ENCODE results near the gene SNX17. TPM values are rescaled to one million over a fixed set of nuclear protein-coding genes. Genes with fewer than 3 reads are reported as not detected.

Gene SNX17
- total RNA-seq, 2 donors from 2014 or later = 84.4 to 133 TPM

DNA sequence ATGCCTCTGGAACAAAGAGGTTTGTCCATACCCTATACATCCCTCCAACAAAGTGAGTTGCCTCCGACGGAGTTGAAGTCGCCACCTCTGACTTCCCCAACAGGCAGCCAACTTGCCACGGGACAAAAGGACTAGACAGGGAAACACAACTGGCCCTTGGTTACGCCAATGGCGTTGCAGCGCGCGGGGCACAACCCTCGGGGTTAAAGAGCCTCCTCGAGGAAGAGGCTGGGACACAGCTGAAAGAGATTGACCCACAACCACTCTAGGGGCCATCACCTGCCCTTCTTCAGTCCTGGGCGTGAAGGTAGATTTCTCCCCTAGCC is 14.4 kb upstream of the SNX17 start:
- no peaks in the 10 kb centered on the region for H3K9me3 ChIP-seq
- ATAC-seq (ENCODE audit: insufficient number of reproducible peaks, low FRiP score, low read depth) (no peak), DNase-seq (ENCODE audit: low spot score) (no peak)
- peaks cover 23 to 29% of the 10 kb centered on the region in 2 donors for H3K4me1 ChIP-seq (ENCODE audit: control insufficient read depth in 1 of 2, low read depth in 2 of 2)
- H3K27ac ChIP-seq = peak overlapping the region; percentile 76 to 91
- peak overlapping the region; percentile 85 for H3K4me3 ChIP-seq
- TF ChIP-seq, protein P1, sequence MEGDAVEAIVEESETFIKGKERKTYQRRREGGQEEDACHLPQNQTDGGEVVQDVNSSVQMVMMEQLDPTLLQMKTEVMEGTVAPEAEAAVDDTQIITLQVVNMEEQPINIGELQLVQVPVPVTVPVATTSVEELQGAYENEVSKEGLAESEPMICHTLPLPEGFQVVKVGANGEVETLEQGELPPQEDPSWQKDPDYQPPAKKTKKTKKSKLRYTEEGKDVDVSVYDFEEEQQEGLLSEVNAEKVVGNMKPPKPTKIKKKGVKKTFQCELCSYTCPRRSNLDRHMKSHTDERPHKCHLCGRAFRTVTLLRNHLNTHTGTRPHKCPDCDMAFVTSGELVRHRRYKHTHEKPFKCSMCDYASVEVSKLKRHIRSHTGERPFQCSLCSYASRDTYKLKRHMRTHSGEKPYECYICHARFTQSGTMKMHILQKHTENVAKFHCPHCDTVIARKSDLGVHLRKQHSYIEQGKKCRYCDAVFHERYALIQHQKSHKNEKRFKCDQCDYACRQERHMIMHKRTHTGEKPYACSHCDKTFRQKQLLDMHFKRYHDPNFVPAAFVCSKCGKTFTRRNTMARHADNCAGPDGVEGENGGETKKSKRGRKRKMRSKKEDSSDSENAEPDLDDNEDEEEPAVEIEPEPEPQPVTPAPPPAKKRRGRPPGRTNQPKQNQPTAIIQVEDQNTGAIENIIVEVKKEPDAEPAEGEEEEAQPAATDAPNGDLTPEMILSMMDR (IDR thresholded peaks at IDR 0.05) = no peak
- H3K36me3 ChIP-seq = no peaks in the 10 kb centered on the region
- H3K27me3 ChIP-seq (replicated peaks; ENCODE audit: insufficient read depth) = no peaks in the 10 kb centered on the region

DNA sequence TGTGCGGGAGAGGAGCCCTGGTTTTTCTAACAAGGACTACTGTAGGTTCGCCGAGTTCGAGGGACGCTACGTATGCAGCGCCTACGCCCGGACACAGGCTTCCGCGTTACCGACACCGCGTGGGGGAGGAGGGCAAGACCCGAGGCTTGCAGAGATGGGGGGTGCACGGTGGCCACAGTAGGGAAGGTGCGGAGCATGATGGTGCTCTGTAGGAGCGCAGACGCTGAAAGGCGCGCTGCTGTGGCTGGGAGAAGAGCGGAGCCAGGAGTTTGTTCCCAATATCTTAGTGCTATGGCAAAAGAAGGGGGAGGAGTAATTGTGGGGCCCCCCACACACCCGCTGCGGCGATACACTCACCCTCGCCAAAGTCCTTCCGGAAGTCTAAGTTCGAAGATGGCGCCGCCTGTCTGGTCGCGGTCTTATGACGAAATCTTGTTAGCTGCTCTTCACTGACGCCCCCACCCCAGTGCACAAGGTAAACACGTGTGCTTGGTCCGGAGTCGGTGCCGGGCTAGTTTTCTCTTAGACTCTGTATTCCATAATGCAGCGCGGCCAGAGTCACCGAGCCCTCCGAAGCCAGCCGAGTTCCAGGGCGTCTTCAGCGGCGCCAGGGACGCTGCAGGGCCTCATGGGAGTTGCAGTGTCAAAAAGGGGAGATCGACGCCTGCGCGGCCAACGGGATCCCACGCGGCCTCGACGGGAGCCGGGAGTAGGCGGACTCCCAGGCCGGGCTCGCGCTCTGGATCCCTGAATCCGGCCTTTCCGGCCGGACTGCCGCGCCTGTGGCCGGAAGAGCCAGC is 13.8 kb upstream of the SNX17 start, which contains the start of gene GTF3C2:
TSS of gene GTF3C2 (minus strand) at position 383 of the 800 bp plus-strand sequence. CDS start 13,210 bp downstream, outside the sequence.
- peak; percentile 92 for ATAC-seq (ENCODE audit: insufficient number of reproducible peaks, low FRiP score, low read depth)
- no peaks in the 10 kb centered on the region for H3K36me3 ChIP-seq

DNA sequence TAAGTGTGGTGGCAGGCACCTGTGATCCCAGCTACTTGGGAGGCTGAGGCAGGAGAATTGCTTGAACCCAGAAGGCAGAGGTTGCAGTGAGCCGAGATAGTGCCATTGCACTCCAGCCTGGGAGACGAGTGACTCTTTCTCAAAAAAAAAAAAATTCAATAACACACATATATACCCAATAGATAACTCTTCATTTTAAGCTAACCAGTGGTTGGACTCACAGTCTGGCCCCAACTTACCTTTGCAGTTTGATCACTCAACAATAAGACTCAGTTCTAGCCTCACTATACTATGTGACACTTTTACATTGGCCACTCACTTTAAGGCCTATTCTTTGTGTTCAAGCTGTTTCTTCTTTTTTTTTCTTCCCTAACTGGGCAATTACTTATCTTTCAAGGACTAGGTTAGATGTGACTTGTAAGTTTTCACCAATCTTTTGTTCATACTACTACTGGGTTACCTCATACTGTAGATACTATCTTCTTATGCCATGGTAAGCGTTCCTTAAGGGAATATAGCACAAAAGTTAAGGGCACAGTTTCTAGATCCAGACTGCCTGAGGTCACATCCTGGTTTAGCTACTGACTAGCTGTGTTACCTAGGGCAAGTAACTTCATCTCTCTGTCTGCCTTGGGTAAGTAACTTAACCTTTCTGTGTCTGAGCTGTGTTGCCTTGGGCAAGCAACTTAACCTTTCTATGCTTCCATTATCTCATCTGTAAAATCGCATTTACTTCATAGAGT is 7.6 kb upstream of the SNX17 start:
- H3K4me1 ChIP-seq (ENCODE audit: control insufficient read depth in 1 of 2, low read depth in 2 of 2) = peaks cover 6% of the 10 kb centered on the region in 2 donors
- no peak overlapping the region for H3K27ac ChIP-seq
- no peak overlapping the region for H3K4me3 ChIP-seq
- no peaks in the 10 kb centered on the region for H3K27me3 ChIP-seq (replicated peaks; ENCODE audit: insufficient read depth)
- TF ChIP-seq, protein P1 (IDR thresholded peaks at IDR 0.05) = no peak
- H3K9me3 ChIP-seq = no peaks in the 10 kb centered on the region
- no peak for DNase-seq (ENCODE audit: low spot score)
- peaks cover 37% of the 10 kb centered on the region for H3K36me3 ChIP-seq
- ATAC-seq (ENCODE audit: insufficient number of reproducible peaks, low FRiP score, low read depth) = no peak

More for the DNA sequence above, 13.8 kb upstream of the SNX17 start, which contains the start of gene GTF3C2:
- H3K4me1 ChIP-seq (ENCODE audit: control insufficient read depth in 1 of 2, low read depth in 2 of 2) = peaks cover 23 to 29% of the 10 kb centered on the region in 2 donors
- H3K9me3 ChIP-seq = no peaks in the 10 kb centered on the region
- no peaks in the 10 kb centered on the region for H3K27me3 ChIP-seq (replicated peaks; ENCODE audit: insufficient read depth)
- peak; percentile 83 for DNase-seq (ENCODE audit: low spot score)
- TF ChIP-seq, protein P1 (IDR thresholded peaks at IDR 0.05) = peak; percentile 15
- H3K27ac ChIP-seq = peak within 1 kb of the TSS; percentile 76 to 91
- H3K4me3 ChIP-seq = peak within 1 kb of the TSS; percentile 85

DNA sequence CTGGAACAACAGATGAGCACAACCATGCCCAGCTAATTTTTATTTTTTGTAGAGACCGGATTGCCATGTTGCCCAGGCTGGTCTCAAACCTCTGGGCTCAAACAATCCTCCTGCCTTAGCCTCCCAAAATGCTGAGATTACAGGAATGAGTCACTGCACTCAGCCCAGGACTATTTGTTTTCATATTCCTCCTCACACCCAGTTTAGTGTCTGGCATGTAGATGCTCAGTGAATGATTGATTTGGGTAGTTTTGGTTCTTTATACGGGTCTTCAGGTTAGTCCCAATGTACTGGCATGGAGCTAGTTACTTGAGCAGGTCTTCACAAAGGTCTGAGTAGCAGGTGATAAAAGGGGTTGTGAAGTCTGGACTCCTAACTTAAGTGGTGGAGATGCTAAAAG is 6.5 kb upstream of the SNX17 start:
- Histone ChIP-seq H3K9me3 (no peaks in the 10 kb centered on the region), H3K4me1 (ENCODE audit: control insufficient read depth in 1 of 2, low read depth in 2 of 2) (peaks cover 4 to 7% of the 10 kb centered on the region in 2 donors), H3K27me3 (replicated peaks; ENCODE audit: insufficient read depth) (no peaks in the 10 kb centered on the region), H3K27ac (no peak overlapping the region), H3K4me3 (no peak overlapping the region), H3K36me3 (peaks cover 46% of the 10 kb centered on the region)
- TF ChIP-seq, protein P1 (IDR thresholded peaks at IDR 0.05) = no peak
- ATAC-seq (ENCODE audit: insufficient number of reproducible peaks, low FRiP score, low read depth) (no peak), DNase-seq (ENCODE audit: low spot score) (no peak)

DNA sequence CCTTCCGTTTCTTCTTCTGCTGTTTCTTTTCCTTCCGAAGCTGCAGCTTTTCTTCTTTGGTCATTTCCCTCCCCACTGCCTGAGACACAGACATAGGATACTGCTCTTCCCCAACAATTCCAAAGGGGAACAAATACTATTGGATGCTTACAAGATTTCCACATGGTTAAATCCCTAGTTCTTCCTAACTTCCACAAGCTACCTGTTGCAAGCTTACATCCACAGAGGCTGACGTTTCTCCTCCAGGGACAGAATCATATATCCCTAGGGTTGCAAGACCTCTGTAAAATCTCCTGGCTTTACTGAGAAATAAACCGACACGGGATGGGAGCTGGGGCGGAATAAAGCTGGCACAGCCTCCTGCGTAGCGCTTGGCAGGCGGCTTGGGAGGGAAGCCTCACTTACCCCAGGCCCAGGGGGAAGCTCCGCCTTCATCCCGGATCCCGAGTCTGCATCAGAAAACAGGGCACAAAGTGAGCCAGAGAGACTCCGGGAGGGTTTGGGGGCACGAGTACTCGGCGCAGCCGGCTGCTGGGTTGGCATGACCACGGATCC is 868 bp upstream of the SNX17 start:
- Histone ChIP-seq H3K27ac (peak overlapping the region; percentile 86 to 92), H3K4me3 (peak overlapping the region; percentile 84), H3K27me3 (replicated peaks; ENCODE audit: insufficient read depth) (no peaks in the 10 kb centered on the region), H3K36me3 (peaks cover 56% of the 10 kb centered on the region), H3K9me3 (no peaks in the 10 kb centered on the region), H3K4me1 (ENCODE audit: control insufficient read depth in 1 of 2, low read depth in 2 of 2) (peaks cover 18 to 26% of the 10 kb centered on the region in 2 donors)
- ATAC-seq (ENCODE audit: insufficient number of reproducible peaks, low FRiP score, low read depth) (peak; percentile 10), DNase-seq (ENCODE audit: low spot score) (no peak)
- TF ChIP-seq, protein P1 (IDR thresholded peaks at IDR 0.05) = no peak
